Central memory CD8-positive, alpha-beta T cell (primary cell): ENCODE results near the gene MMAA.
"Not testable (repeated sequence)": the region's sequence is repeated elsewhere in the genome, so short reads cannot be mapped to it uniquely, and the experiment has no call there.

Experiments
- ATAC-seq: fragments of 150-1000 bp; cut with Tn5 transposase; replicated peaks from 2 replicates; pipeline ENCODE4 v1.10.0; 2022; ENCODE audit warnings: mild to moderate bottlenecking, moderate FRiP score, moderate number of reproducible peaks; ENCODE audit not compliant: poor library complexity, severe bottlenecking; ENCODE audit errors: extremely low read depth
- DNase-seq, 2 donors: peaks; one replicate each; pipeline ENCODE4 v3.0.0; 2021; ENCODE audit warnings: low spot score in 2 of 2
- H3K27ac Mint-ChIP-seq: one replicate; pipeline ENCODE4 v1.8.0; 2022; ENCODE audit warnings: low read depth, mild to moderate bottlenecking, moderate library complexity, mixed read lengths
- H3K27me3 Mint-ChIP-seq: one replicate; pipeline ENCODE4 v1.8.0; 2022; ENCODE audit warnings: mixed read lengths
- H3K36me3 Mint-ChIP-seq: one replicate; pipeline ENCODE4 v1.8.0; 2022; ENCODE audit warnings: mild to moderate bottlenecking, moderate library complexity, mixed read lengths; ENCODE audit not compliant: insufficient read depth
- H3K4me1 Mint-ChIP-seq: one replicate; pipeline ENCODE4 v1.8.0; 2022; ENCODE audit warnings: mixed read lengths
- H3K4me3 Mint-ChIP-seq: one replicate; pipeline ENCODE4 v1.8.0; 2022; ENCODE audit warnings: mild to moderate bottlenecking, moderate library complexity, mixed read lengths
- H3K9me3 Mint-ChIP-seq: one replicate; pipeline ENCODE4 v1.8.0; 2022; ENCODE audit warnings: mixed read lengths

MMAA gene

GRCh38 chr4:145618932-145619638, at the start of gene MMAA:
Gene MMAA, plus strand, starts transcription at chr4:145619385. Its CDS starts 19,755 bp downstream, at chr4:145639140.
- ATAC-seq (peak; percentile 92), DNase-seq (peak; percentile 85 to 93)
- H3K27me3 Mint-ChIP-seq: peaks cover 6% of the 10 kb centered on the region
- peak within 1 kb of the TSS; percentile 97 for H3K4me3 Mint-ChIP-seq
- H3K27ac Mint-ChIP-seq: peak within 1 kb of the TSS; percentile 97
- H3K36me3 Mint-ChIP-seq: peaks cover 13% of the 10 kb centered on the region
- no peaks in the 10 kb centered on the region for H3K9me3 Mint-ChIP-seq
- peaks cover 33% of the 10 kb centered on the region for H3K4me1 Mint-ChIP-seq

- not testable (repeated sequence) for H3K9me3 Mint-ChIP-seq, ATAC-seq, H3K36me3 Mint-ChIP-seq, DNase-seq, H3K4me3 Mint-ChIP-seq, H3K4me1 Mint-ChIP-seq, H3K27ac Mint-ChIP-seq
- peaks cover 63% of the 10 kb centered on the region for H3K27me3 Mint-ChIP-seq
Observed at GRCh38 chr4:145574546-145574945, 44.6 kb upstream of the MMAA start.

- Mint-ChIP-seq H3K4me1 (no peaks in the 10 kb centered on the region), H3K27me3 (peaks cover 35% of the 10 kb centered on the region), H3K9me3 (no peaks in the 10 kb centered on the region), H3K27ac (no peak overlapping the region), H3K4me3 (no peak overlapping the region), H3K36me3 (no peaks in the 10 kb centered on the region)
- ATAC-seq (no peak), DNase-seq (no peak)
Observed at GRCh38 chr4:145580906-145581305, 38.3 kb upstream of the MMAA start.

GRCh38 chr4:145583191-145584055, 35.8 kb upstream of the MMAA start:
- Mint-ChIP-seq H3K36me3 (no peaks in the 10 kb centered on the region), H3K27me3 (peaks cover 29% of the 10 kb centered on the region), H3K4me1 (no peaks in the 10 kb centered on the region), H3K4me3 (no peak overlapping the region), H3K9me3 (no peaks in the 10 kb centered on the region), H3K27ac (no peak overlapping the region)
- ATAC-seq (no peak), DNase-seq (no peak)

DNA sequence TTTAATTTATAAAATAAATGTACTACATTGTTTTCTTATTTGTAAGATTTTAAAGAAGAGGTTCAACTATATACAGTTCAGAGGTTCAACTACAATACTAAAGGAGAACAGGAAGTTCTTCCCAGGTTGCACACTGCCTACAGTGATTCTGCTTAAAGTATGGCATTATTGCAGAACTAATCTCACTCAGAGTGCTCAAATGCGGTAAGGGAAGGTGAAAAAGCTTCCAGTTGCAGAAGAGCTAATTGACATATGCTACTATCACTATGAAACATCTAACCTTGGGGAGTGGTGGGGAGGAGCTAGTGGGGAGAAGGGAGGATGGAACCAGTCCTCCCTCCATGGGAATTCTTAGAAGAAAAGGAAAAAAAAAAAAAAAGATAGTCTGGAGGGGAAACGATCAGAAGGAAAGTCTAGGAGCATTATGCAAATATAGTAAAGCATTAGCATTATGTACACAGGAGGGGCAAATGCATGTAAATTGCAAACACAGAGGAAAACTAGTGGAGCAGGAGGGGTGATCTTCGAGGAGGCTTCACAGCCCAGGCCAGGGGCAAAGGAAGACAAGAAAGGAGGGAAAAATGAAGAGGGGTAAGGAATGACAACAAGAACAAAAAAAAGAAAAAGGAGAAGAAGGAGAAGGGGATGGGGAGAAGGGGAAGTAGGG, 32.0 kb upstream of the MMAA start:
- Mint-ChIP-seq H3K36me3 (peaks cover 1% of the 10 kb centered on the region), H3K9me3 (no peaks in the 10 kb centered on the region), H3K4me1 (no peaks in the 10 kb centered on the region), H3K27ac (no peak overlapping the region), H3K4me3 (no peak overlapping the region), H3K27me3 (peaks cover 35% of the 10 kb centered on the region)
- ATAC-seq: no peak
- DNase-seq: no peak

DNA sequence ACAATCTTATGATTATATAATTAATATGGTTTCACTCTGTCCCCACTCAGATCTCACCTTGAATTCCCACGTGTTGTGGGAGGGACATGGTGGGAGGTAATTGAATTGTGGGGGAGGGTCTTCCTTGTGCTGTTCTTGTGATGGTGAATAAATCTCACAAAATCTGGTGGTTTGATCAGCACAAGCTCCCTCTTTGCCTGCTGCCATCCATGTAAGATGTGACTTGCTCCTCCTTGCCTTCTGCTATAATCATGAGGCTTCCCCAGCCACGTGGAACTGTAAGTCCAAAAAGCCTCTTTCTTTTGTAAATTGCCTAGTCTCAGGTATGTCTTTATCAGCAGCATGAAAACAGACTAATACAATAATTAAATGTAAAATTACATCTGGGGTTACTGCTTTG, 29.8 kb upstream of the MMAA start:
- not testable (repeated sequence) for ATAC-seq, H3K9me3 Mint-ChIP-seq, H3K4me1 Mint-ChIP-seq, H3K4me3 Mint-ChIP-seq, H3K36me3 Mint-ChIP-seq, DNase-seq, H3K27ac Mint-ChIP-seq
- peaks cover 57% of the 10 kb centered on the region for H3K27me3 Mint-ChIP-seq

DNA sequence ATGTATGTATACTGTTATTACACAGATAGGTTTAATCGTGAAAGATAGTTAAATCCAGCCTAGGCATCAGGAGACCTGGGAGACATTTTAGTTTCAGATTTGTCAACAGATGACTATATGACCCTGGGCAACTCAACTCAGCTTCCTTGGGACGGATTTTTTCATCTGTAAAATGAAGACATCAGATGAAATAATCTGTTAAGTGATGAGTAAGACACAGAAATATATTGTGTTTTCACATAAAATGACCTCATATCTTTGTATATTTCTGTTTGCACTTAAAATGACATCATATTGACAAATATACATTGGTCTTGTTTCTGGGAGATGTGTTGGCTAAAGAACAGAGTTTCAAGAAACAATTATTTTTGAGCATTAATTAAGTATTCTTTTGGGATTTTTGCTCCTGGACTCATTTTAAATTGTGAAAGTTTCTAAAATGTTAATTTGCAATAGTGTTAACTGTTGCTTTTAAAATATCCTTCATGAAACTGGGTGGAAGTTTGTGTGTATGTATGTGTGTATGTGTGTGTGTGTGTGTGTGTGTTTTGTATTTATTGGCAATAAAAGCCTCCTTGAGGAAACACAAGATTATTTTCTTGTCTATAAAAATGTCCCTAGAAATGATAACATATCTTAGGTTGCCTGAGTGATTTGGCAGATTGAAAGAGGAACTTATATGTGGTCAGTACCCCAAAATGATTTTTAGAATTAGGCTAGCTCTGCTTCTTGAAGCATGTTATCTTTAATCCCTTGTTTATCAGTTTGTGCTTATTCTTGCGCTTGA, 29.1 kb upstream of the MMAA start:
- no peak overlapping the region for H3K27ac Mint-ChIP-seq
- no peaks in the 10 kb centered on the region for H3K4me1 Mint-ChIP-seq
- ATAC-seq: no peak
- no peak for DNase-seq
- peaks cover 64% of the 10 kb centered on the region for H3K27me3 Mint-ChIP-seq
- H3K4me3 Mint-ChIP-seq: no peak overlapping the region
- H3K9me3 Mint-ChIP-seq: no peaks in the 10 kb centered on the region
- H3K36me3 Mint-ChIP-seq: peaks cover 1% of the 10 kb centered on the region

- Mint-ChIP-seq H3K4me1 (no peaks in the 10 kb centered on the region), H3K36me3 (peaks cover 2% of the 10 kb centered on the region), H3K9me3 (peaks cover 12% of the 10 kb centered on the region), H3K27me3 (peaks cover 69% of the 10 kb centered on the region), H3K27ac (no peak overlapping the region), H3K4me3 (no peak overlapping the region)
- no peak for DNase-seq
- no peak for ATAC-seq
Observed at GRCh38 chr4:145602129-145602760, 16.9 kb upstream of the MMAA start.

DNA sequence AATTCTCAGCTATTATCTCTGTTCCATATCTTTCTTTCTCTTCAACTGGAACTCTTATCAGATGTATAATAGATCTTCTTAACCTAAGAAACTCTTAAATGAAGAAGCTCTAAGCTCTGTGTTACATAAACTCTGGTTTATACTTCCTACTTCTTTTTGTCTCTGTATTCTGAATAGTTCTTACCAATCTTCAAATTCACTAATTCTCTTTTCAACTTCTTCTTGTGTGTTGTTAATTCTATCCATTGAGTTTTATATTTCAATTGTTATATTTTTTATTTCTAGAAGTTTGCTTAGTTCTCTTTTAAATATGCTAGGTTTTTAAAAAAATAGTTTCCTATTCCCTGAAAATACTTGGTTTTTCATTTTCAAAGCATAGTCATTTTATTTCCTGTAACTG, 13.2 kb upstream of the MMAA start:
- no peak for ATAC-seq
- no peak for DNase-seq
- H3K27ac Mint-ChIP-seq: no peak overlapping the region
- H3K27me3 Mint-ChIP-seq: peaks cover 46% of the 10 kb centered on the region
- peaks cover 2% of the 10 kb centered on the region for H3K36me3 Mint-ChIP-seq
- H3K4me1 Mint-ChIP-seq: no peaks in the 10 kb centered on the region
- H3K4me3 Mint-ChIP-seq: no peak overlapping the region
- H3K9me3 Mint-ChIP-seq: peaks cover 12% of the 10 kb centered on the region

DNA sequence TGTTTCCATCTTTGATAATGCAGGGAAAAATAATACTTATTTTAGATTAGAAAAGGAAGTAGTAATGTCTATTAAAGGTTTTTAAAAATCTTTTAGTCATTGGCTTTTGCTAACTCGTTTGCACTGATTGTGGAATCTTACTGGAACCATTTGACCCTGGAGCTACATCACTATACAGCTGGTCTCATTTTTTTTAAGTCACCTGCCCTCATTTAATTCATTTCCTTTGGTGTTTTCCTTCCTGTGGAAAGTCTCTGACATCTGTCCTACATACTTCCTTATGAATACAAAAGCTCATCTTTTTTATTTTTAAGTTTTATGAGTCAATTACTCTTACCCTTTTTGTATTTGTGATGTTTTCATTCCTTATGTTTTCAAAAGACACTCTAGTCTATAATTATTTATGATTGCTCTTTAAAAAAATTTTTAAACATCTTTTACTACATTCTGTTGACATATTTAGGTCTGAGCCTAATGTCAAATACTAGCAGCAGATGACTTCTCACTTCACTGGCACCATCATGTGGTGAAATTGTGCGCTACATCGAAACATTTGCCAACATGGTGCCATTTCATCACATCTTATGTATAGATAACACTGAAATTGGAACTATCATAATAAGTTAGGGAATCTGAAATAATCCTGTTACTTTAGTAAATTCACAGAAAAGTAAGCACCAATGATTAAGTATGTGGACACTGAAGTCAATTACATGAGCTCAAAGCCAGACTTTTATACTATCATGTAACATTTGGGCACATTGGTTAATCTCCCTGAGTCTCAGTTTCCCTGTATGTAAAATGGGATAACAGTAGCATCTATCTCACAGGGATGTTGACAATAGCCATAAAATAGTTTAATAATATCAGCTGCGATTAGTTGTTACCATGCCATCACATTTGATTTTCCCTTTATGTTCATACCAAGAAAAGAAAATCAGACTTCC, 9.4 kb upstream of the MMAA start:
- H3K4me3 Mint-ChIP-seq: no peak overlapping the region
- peaks cover 28% of the 10 kb centered on the region for H3K27me3 Mint-ChIP-seq
- DNase-seq (peak; percentile 20 to 40), ATAC-seq (no peak)
- peaks cover 12% of the 10 kb centered on the region for H3K9me3 Mint-ChIP-seq
- no peaks in the 10 kb centered on the region for H3K4me1 Mint-ChIP-seq
- H3K36me3 Mint-ChIP-seq: peaks cover 2% of the 10 kb centered on the region
- H3K27ac Mint-ChIP-seq: no peak overlapping the region

DNA sequence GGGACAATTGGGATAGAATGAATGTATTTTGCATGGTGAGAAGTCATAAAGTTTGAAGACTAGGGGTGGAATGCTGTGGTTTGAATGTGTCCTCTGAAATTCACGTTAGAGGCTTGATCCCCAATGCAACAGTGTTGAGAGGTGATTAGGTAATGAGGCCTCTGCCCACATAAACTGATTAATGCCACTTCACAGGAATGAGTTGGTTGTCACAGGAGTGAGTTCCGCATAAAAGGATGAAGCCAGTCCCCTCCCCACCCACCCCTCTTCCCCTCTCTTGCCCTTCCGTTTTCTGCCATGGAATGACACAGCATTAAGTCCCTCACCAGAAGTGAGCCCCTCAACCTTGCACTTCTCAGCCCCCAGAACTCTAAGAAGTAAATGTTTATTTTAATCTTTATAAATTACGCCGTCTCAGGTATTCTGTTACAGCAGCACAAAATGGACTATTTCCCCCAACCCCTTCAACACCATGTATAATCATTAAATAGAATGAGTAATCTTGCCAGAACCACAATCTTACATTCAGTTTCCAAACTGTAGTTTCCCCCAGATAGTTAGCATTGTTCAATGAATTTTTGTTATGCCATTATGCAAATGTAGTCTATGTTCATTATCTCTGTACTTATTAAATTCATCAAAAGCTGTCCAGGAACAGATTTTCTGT, 5.5 kb upstream of the MMAA start:
- Mint-ChIP-seq H3K27me3 (peaks cover 11% of the 10 kb centered on the region), H3K4me1 (peaks cover 5% of the 10 kb centered on the region), H3K27ac (no peak overlapping the region), H3K9me3 (no peaks in the 10 kb centered on the region), H3K36me3 (peaks cover 1% of the 10 kb centered on the region), H3K4me3 (no peak overlapping the region)
- ATAC-seq (no peak), DNase-seq (no peak)
